H1 (cell line): ENCODE results near the gene PPP3CB. TPM values are rescaled to one million over a fixed set of nuclear protein-coding genes. Genes with fewer than 3 reads are reported as not detected.

Source experiments
- CTCF ChIA-PET: fragments of 300-600 bp; sonication (Branson Sonifier 250); formaldehyde crosslinking; loops from one replicate; lab custom pipeline; 2021; ENCODE audit not compliant: partially characterized antibody; lab: Charles Lee
- POLR2A ChIA-PET: fragments of 300-600 bp; sonication (Branson Sonifier 250); formaldehyde crosslinking; loops from one replicate; lab custom pipeline; 2021; ENCODE audit warnings: inconsistent platforms; ENCODE audit not compliant: partially characterized antibody; lab: Charles Lee
- DNase-seq, 2 experiments: peaks; one replicate each; pipeline versions ENCODE4 v3.0.0 to v3.0.0-alpha.2; 2010 to 2022; ENCODE audit warnings: low spot score in 2 of 2, low read depth in 1 of 2, mixed read lengths in 1 of 2
- FAIRE-seq: peaks from 2 replicates; lab custom pipeline; 2011; peaks lifted over from hg19 to GRCh38; lab: Jason Lieb, UNC
- H2AFZ ChIP-seq: 2 replicates; pipeline ENCODE4 v1.8.1; 2012; ENCODE audit warnings: low read length, inconsistent platforms
- H2AK5ac ChIP-seq: 2 replicates; pipeline ENCODE4 v1.6.1; 2013; ENCODE audit warnings: low read depth, low read length
- H2BK120ac ChIP-seq: replicated peaks from 2 replicates; pipeline ENCODE3; 2013; ENCODE audit warnings: low read depth, low read length, inconsistent platforms
- H2BK12ac ChIP-seq: 2 replicates; pipeline ENCODE4 v1.6.1; 2013; ENCODE audit warnings: low read depth, low read length
- H2BK15ac ChIP-seq: 2 replicates; pipeline ENCODE4 v1.6.1; 2013; ENCODE audit warnings: low read length
- H2BK20ac ChIP-seq: 2 replicates; pipeline ENCODE4 v1.6.1; 2013; ENCODE audit warnings: low read length
- H2BK5ac ChIP-seq: 2 replicates; pipeline ENCODE4 v1.6.1; 2013; ENCODE audit warnings: low read depth, low read length
- H3K14ac ChIP-seq: 2 replicates; pipeline ENCODE4 v1.6.1; 2013; ENCODE audit warnings: inconsistent platforms; ENCODE audit not compliant: insufficient read length
- H3K18ac ChIP-seq: 2 replicates; pipeline ENCODE4 v1.6.1; 2013; ENCODE audit warnings: low read length; ENCODE audit errors: extremely low read depth
- H3K23ac ChIP-seq: 2 replicates; pipeline ENCODE4 v1.6.1; 2013; ENCODE audit warnings: inconsistent platforms; ENCODE audit not compliant: insufficient read length
- H3K23me2 ChIP-seq: 2 replicates; pipeline ENCODE4 v1.6.1; 2013; ENCODE audit warnings: low read depth, low read length
- H3K27ac ChIP-seq: 2 replicates; pipeline ENCODE4 v1.6.1; 2011; ENCODE audit warnings: low read depth, low read length, inconsistent platforms
- H3K27me3 ChIP-seq, 4 experiments: replicated peaks in 1 of 4; 1 replicate in 1 of 4; 2 replicates in 3 of 4; pipeline versions ENCODE4 v1.6.1 to v1.8.1; 2011 to 2013; ENCODE audit warnings: low read length in 3 of 4, mild to moderate bottlenecking in 3 of 4, inconsistent platforms in 2 of 4, mixed read lengths in 2 of 4, moderate library complexity in 1 of 4; ENCODE audit not compliant: control insufficient read depth in 3 of 4, insufficient read depth in 3 of 4; ENCODE audit errors: extremely low read depth in 1 of 4
- H3K36me3 ChIP-seq, 4 experiments: 2 replicates each; pipeline versions ENCODE4 v1.6.1 to v1.8.1; 2011 to 2013; ENCODE audit warnings: mild to moderate bottlenecking in 4 of 4, low read length in 3 of 4, moderate library complexity in 2 of 4, control low read depth in 1 of 4, inconsistent platforms in 1 of 4; ENCODE audit not compliant: insufficient read depth in 4 of 4, control insufficient read depth in 2 of 4
- H3K4ac ChIP-seq: replicated peaks from 2 replicates; pipeline ENCODE3; 2013; ENCODE audit warnings: low read length, low read depth, mixed read lengths, inconsistent platforms; ENCODE audit not compliant: insufficient read length
- H3K4me1 ChIP-seq, 4 experiments: replicated peaks in 1 of 4; 1 replicate in 1 of 4; 2 replicates in 3 of 4; pipeline versions ENCODE4 v1.6.1 to v1.8.1; 2011 to 2013; ENCODE audit warnings: low read length in 3 of 4, inconsistent platforms in 2 of 4, mixed read lengths in 1 of 4; ENCODE audit not compliant: insufficient read depth in 4 of 4, control insufficient read depth in 3 of 4
- H3K4me2 ChIP-seq, 2 experiments: 2 replicates each; pipeline versions ENCODE4 v1.6.1 to v1.8.1; 2011 to 2013; ENCODE audit warnings: low read depth in 2 of 2, low read length in 2 of 2, control low read depth in 1 of 2, inconsistent platforms in 1 of 2, mild to moderate bottlenecking in 1 of 2; ENCODE audit not compliant: insufficient read depth in 1 of 2
- H3K4me3 ChIP-seq, 4 experiments: fragments of 200-600, 300-600 bp in 1 of 4; sonication (generic), shearing (Covaris generic), sonication (Bioruptor Twin) in 1 of 4; 2 replicates each; pipeline versions ENCODE4 v1.5.1 to v1.8.1; 2011 to 2016; ENCODE audit warnings: low read length in 4 of 4, low read depth in 3 of 4, control low read depth in 2 of 4, inconsistent platforms in 2 of 4, mild to moderate bottlenecking in 2 of 4, mixed read lengths in 1 of 4, moderate library complexity in 1 of 4; ENCODE audit not compliant: insufficient read depth in 2 of 4; ENCODE audit errors: extremely low read depth in 1 of 4
- H3K56ac ChIP-seq: replicated peaks from 2 replicates; pipeline ENCODE3; 2013; ENCODE audit warnings: low read depth, mild to moderate bottlenecking, mixed read lengths, low read length, inconsistent platforms; ENCODE audit not compliant: insufficient read length
- H3K79me1 ChIP-seq: 2 replicates; pipeline ENCODE4 v1.6.1; 2013; ENCODE audit warnings: low read depth, low read length, control low read depth
- H3K79me2 ChIP-seq, 2 experiments: 2 replicates each; pipeline versions ENCODE4 v1.6.1 to v1.8.1; 2012 to 2013; ENCODE audit warnings: low read length in 2 of 2, mild to moderate bottlenecking in 2 of 2, inconsistent platforms in 1 of 2; ENCODE audit not compliant: insufficient read depth in 2 of 2, control insufficient read depth in 1 of 2
- H3K9ac ChIP-seq, 4 experiments: replicated peaks in 1 of 4; 1 replicate in 1 of 4; 2 replicates in 3 of 4; pipeline versions ENCODE4 v1.6.1 to v1.8.1; 2011 to 2013; ENCODE audit warnings: low read depth in 3 of 4, low read length in 3 of 4, control low read depth in 2 of 4, mild to moderate bottlenecking in 2 of 4, moderate library complexity in 2 of 4, inconsistent platforms in 1 of 4; ENCODE audit errors: extremely low read depth in 1 of 4
- H3K9me3 ChIP-seq, 2 experiments: 2 replicates each; pipeline versions ENCODE4 v1.6.1 to v1.8.1; 2012 to 2013; ENCODE audit warnings: mild to moderate bottlenecking in 2 of 2, moderate library complexity in 2 of 2, control low read depth in 1 of 2, inconsistent platforms in 1 of 2, low read depth in 1 of 2, low read length in 1 of 2, mixed read lengths in 1 of 2; ENCODE audit not compliant: insufficient read depth in 2 of 2
- H4K20me1 ChIP-seq, 2 experiments: replicated peaks in 1 of 2; 2 replicates each; pipeline versions ENCODE3 to v1.8.1; 2011 to 2013; ENCODE audit warnings: inconsistent platforms in 2 of 2, low read length in 2 of 2, mild to moderate bottlenecking in 1 of 2; ENCODE audit not compliant: insufficient read depth in 2 of 2, control insufficient read depth in 1 of 2
- H4K5ac ChIP-seq: 2 replicates; pipeline ENCODE4 v1.6.1; 2013; ENCODE audit warnings: low read length, low read depth, mixed read lengths, inconsistent platforms; ENCODE audit not compliant: insufficient read length
- H4K8ac ChIP-seq: 2 replicates; pipeline ENCODE4 v1.8.0; 2013; ENCODE audit warnings: mild to moderate bottlenecking, moderate library complexity, low read length, inconsistent platforms; ENCODE audit not compliant: insufficient read depth; ENCODE audit errors: extremely low read depth
- H4K91ac ChIP-seq: replicated peaks from 2 replicates; pipeline ENCODE3; 2013; ENCODE audit warnings: low read length, mixed read lengths, inconsistent platforms; ENCODE audit not compliant: insufficient read length
- CBX8 ChIP-seq: fragments of 300-800, 300-1000 bp; sonication (generic); IDR thresholded peaks from 2 replicates; pipeline ENCODE4 v1.7.1; 2016; ENCODE audit warnings: low read depth, low read length, borderline replicate concordance
- FOSL1 ChIP-seq: IDR thresholded peaks from 2 replicates; pipeline ENCODE4 v1.6.1; 2011; ENCODE audit warnings: mild to moderate bottlenecking, low read depth, low read length, moderate library complexity; ENCODE audit not compliant: insufficient read depth
- KDM1A ChIP-seq: fragments of 200-600, 300-600 bp; sonication (generic); IDR thresholded peaks from 2 replicates; pipeline ENCODE4 v1.7.1; 2016; ENCODE audit warnings: mild to moderate bottlenecking, low read length, borderline replicate concordance
- MAFK ChIP-seq: IDR thresholded peaks from 2 replicates; pipeline ENCODE4 v1.6.1; 2012; ENCODE audit warnings: low read depth, mild to moderate bottlenecking, improper control_type of control experiment, low read length
- POLR2A ChIP-seq, 2 experiments: IDR thresholded peaks; 1 replicate in 1 of 2; 2 replicates in 1 of 2; pipeline ENCODE4 v1.6.1; 2011; ENCODE audit warnings: low read depth in 2 of 2, low read length in 2 of 2, mild to moderate bottlenecking in 2 of 2; ENCODE audit errors: control extremely low read depth in 1 of 2
- POLR2AphosphoS5 ChIP-seq: IDR thresholded peaks from 2 replicates; pipeline ENCODE4 v1.6.1; 2011; ENCODE audit warnings: low read depth, low read length
- SIRT6 ChIP-seq: IDR thresholded peaks from one replicate; pipeline ENCODE4 v1.7.1; 2012; ENCODE audit warnings: low read length, inconsistent platforms
- SUZ12 ChIP-seq: fragments of 200-600 bp; sonication (generic); IDR thresholded peaks from 2 replicates; pipeline ENCODE4 v1.6.1; 2012; ENCODE audit warnings: mild to moderate bottlenecking, inconsistent platforms, low read length, moderate library complexity, mixed read lengths
- TAF1 ChIP-seq: IDR thresholded peaks from 2 replicates; pipeline ENCODE4 v1.6.1; 2011; ENCODE audit warnings: mild to moderate bottlenecking, low read depth, low read length
- TCF12 ChIP-seq: IDR thresholded peaks from 2 replicates; pipeline ENCODE4 v1.6.1; 2011; ENCODE audit warnings: low read depth, mild to moderate bottlenecking, low read length
- TEAD4 ChIP-seq: IDR thresholded peaks from 2 replicates; pipeline ENCODE4 v1.6.1; 2012; ENCODE audit warnings: low read depth, low read length, inconsistent platforms, mixed read lengths
- ZNF274 ChIP-seq: IDR thresholded peaks from 2 replicates; pipeline ENCODE4 v1.7.0; 2012; ENCODE audit warnings: low read length, borderline replicate concordance; ENCODE audit errors: extremely low read depth
- WGBS, 2 experiments: shearing (Covaris generic) in 1 of 2; methylation state at CpG; one replicate each; pipeline versions ENCODE4 v1.1.6 to v1.1.7; 2013 to 2015; ENCODE audit warnings: low lambda C conversion rate in 2 of 2, mixed read lengths in 2 of 2, inconsistent platforms in 1 of 2, low coverage in 1 of 2, missing lambda C conversion rate in 1 of 2; ENCODE audit not compliant: insufficient replicate concordance in 2 of 2, insufficient coverage in 1 of 2, insufficient read length in 1 of 2; ENCODE audit errors: extremely low coverage in 1 of 2, missing lambda C conversion rate in 1 of 2; 5-methylcytosine and 5-hydroxymethylcytosine counted together
- polyA plus RNA-seq, 7 experiments: library from polyadenylated mRNA; depleted of rRNA in 3 of 7; stranded (reverse) in 5 of 7; unstranded in 2 of 7; fragments of >200 nt in 5 of 7; fragments of 200-250 nt in 2 of 7; gene quantifications; 1 replicate in 5 of 7; 2 replicates in 1 of 7; 4 replicates in 1 of 7; pipeline versions ENCODE4 v1.2.1 to v1.2.3, GENCODE V29; 2011 to 2013; ENCODE audit warnings: missing spikeins in 2 of 7, mixed read lengths in 2 of 7
- total RNA-seq: library from RNA; stranded (reverse); fragmentation: NEBNext Ultra II Directional; extraction: Animal tissue kit (Norgen Biotek cat#: 25700); gene quantifications from 2 replicates; pipeline ENCODE4 v1.2.1, GENCODE V29; 2021
- TF ChIP-seq, protein P1 (sequence below): IDR thresholded peaks from 2 replicates; pipeline ENCODE4 v1.6.1; 2012; ENCODE audit warnings: low read length, inconsistent platforms

PPP3CB gene
- total and polyA plus RNA-seq, 2 of the 8 experiments (the other 6 are each of a cell fraction or from before 2014, with no cell fraction given): 10.5 to 36.3 TPM

DNA sequence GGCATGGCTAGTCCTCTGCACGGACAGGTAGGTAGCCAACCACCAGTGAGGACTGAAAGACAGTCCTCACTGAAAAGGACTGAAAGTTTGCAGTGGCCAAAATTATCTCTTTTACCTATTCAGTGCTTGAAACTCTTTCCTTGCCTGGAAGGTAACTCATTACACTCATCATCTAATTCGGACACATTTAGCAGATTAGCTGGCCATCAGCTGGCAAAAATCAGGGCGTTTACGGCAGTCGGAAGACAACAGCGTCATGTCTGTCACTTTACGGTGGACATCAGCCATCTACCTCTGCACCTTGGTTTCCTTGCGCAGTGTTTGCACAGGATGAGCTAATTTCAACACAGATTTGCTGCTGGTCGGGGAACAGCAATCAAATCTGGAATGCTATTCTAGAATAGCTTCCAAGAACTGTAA is 82.7 kb downstream of the PPP3CB start:
- H4K91ac ChIP-seq: peak overlapping the region; percentile 66
- peaks cover 2 to 8% (median 4%) of the 10 kb centered on the region in 4 experiments; a peak in 5 of 7 replicates for H3K4me1 ChIP-seq
- DNase-seq (no peak), FAIRE-seq (no peak)
- H4K20me1 ChIP-seq: no peaks in the 10 kb centered on the region
- peaks cover 0 to 47% of the 10 kb centered on the region in 2 experiments; a peak in 3 of 4 replicates for H3K79me2 ChIP-seq
- peaks cover 2% of the 10 kb centered on the region; the same call in 1 of the 2 replicates for H3K79me1 ChIP-seq
- no peak overlapping the region for H2BK15ac ChIP-seq
- peak overlapping the region; percentile 36 to 90 (median 88) for H3K9ac ChIP-seq
- ChIA-PET CTCF (no interaction called here), POLR2A (interaction anchor here (1.0 to 3.6 kb wide), 11 partner anchors 9 to 179 kb away, joined by 3 to 21 read pairs (median 4); partner anchors contain the start of genes DNAJC9, MRPS16 and PPP3CB)
- no peaks in the 10 kb centered on the region for H3K9me3 ChIP-seq
- H3K14ac ChIP-seq: no peak overlapping the region
- no peak overlapping the region for H2BK20ac ChIP-seq
- H3K23ac ChIP-seq: no peak overlapping the region
- H2AFZ ChIP-seq: 0 out of 2 replicates have a peak overlapping the region, but pooled peaks have one; percentile 1
- peak overlapping the region; percentile 91; the same call in 1 of the 2 replicates for H3K27ac ChIP-seq
- H4K8ac ChIP-seq: no peak overlapping the region
- H3K4me3 ChIP-seq: peak overlapping the region; percentile 88 to 99 (median 92)
- 17% methylated on average over 9 of the region's 9 CpGs; no CpG with 5 or more reads in 1 of the 2 experiments for WGBS, 2 experiments
- H3K4me2 ChIP-seq: peak overlapping the region; percentile 76 to 91
- no peak overlapping the region for H2BK12ac ChIP-seq
- peak overlapping the region; percentile 88 for H3K18ac ChIP-seq
- H3K23me2 ChIP-seq: peaks cover 7% of the 10 kb centered on the region
- H2BK120ac ChIP-seq: no peak overlapping the region
- H2AK5ac ChIP-seq: no peak overlapping the region
- H3K4ac ChIP-seq: peak overlapping the region; percentile 95
- H3K56ac ChIP-seq: no peak overlapping the region
- H2BK5ac ChIP-seq: peak overlapping the region; percentile 96
- H4K5ac ChIP-seq: no peak overlapping the region
- H3K36me3 ChIP-seq: no peaks in the 10 kb centered on the region; a peak in 1 of 8 replicates
- no peaks in the 10 kb centered on the region for H3K27me3 ChIP-seq
- TF ChIP-seq TAF1 (no peak), CBX8 (no peak), SUZ12 (no peak), TEAD4 (no peak), TCF12 (no peak), MAFK (no peak), FOSL1 (no peak), KDM1A (no peak), POLR2A (IDR thresholded peaks at IDR 0.05; ENCODE audit: control extremely low read depth in 1 of 2, low read depth in 2 of 2, low read length in 2 of 2) (no peak; a peak in 1 of 3 replicates), ZNF274 (no peak), SIRT6 (no peak), POLR2AphosphoS5 (peak; percentile 72)
- TF ChIP-seq, protein P1, sequence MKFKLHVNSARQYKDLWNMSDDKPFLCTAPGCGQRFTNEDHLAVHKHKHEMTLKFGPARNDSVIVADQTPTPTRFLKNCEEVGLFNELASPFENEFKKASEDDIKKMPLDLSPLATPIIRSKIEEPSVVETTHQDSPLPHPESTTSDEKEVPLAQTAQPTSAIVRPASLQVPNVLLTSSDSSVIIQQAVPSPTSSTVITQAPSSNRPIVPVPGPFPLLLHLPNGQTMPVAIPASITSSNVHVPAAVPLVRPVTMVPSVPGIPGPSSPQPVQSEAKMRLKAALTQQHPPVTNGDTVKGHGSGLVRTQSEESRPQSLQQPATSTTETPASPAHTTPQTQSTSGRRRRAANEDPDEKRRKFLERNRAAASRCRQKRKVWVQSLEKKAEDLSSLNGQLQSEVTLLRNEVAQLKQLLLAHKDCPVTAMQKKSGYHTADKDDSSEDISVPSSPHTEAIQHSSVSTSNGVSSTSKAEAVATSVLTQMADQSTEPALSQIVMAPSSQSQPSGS: no peak
